ENCODE measurements around the gene UBE2V1.

GRCh38 chr20:50149481-50150254, 36.7 kb upstream of the UBE2V1 start:
- TF ChIP-seq CTCF (IDR thresholded peaks at IDR 0.05) (no peak), POLR2AphosphoS5 (IDR thresholded peaks at IDR 0.05) (no peak), POLR2A (IDR thresholded peaks at IDR 0.05) (no peak)

Data from prostate gland (tissue), 2 donors.